Measurements from ENCODE around the gene MS4A6E.

DNA sequence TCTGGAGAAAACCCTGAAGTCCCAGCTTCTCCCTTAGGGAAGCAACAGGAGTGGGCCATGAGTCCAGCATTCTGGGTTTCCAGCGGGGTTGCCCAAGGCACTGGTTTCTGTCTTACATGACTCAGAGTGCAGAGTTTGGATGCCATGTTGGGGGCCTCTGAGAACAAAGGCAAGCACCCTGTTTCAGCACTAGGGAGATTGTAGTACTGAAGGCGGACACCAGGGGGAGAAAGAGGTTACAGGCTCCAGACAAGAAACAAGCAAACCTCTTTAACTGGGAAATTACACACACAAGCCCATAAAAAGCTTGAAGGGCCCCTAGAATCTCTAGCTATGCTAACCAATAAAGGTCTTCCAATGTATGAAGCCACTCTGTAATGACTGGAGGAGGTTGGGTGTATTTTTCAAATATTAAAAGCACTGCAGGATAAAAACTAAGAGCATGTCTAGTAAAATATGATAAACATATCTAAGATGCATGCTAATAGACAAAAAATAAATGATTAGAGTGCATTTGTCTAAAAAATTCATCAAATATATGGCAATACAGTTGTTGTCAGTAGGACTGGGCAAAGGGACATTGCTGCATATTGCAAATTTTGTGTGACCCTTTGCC is 7.1 kb downstream of the MS4A6E start:
- TF ChIP-seq POLR2A (IDR thresholded peaks at IDR 0.05; ENCODE audit: extremely low read depth, insufficient read length) (no peak), MYC (IDR thresholded peaks at IDR 0.05; ENCODE audit: low read depth, low read length) (no peak)
- TF ChIP-seq, protein P1, sequence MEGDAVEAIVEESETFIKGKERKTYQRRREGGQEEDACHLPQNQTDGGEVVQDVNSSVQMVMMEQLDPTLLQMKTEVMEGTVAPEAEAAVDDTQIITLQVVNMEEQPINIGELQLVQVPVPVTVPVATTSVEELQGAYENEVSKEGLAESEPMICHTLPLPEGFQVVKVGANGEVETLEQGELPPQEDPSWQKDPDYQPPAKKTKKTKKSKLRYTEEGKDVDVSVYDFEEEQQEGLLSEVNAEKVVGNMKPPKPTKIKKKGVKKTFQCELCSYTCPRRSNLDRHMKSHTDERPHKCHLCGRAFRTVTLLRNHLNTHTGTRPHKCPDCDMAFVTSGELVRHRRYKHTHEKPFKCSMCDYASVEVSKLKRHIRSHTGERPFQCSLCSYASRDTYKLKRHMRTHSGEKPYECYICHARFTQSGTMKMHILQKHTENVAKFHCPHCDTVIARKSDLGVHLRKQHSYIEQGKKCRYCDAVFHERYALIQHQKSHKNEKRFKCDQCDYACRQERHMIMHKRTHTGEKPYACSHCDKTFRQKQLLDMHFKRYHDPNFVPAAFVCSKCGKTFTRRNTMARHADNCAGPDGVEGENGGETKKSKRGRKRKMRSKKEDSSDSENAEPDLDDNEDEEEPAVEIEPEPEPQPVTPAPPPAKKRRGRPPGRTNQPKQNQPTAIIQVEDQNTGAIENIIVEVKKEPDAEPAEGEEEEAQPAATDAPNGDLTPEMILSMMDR (IDR thresholded peaks at IDR 0.05; ENCODE audit: low read depth, low read length), result peak; percentile 88
- TF ChIP-seq, protein P2, sequence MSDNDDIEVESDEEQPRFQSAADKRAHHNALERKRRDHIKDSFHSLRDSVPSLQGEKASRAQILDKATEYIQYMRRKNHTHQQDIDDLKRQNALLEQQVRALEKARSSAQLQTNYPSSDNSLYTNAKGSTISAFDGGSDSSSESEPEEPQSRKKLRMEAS (IDR thresholded peaks at IDR 0.05; ENCODE audit: low read depth, low read length), result no peak

Measured in NB4 (cell line).